NCI-H1092 treated with DMSO at 0.1 percent for 48 hours (cell line): ENCODE results near the gene ISCA2.
"Not testable (repeated sequence)": the region's sequence is repeated elsewhere in the genome, so short reads cannot be mapped to it uniquely, and the experiment has no call there.

ENCODE experiments used
- DNase-seq: peaks from one replicate; lab custom pipeline; 2025; lab: John Stamatoyannopoulos, UW

Gene ISCA2

DNA sequence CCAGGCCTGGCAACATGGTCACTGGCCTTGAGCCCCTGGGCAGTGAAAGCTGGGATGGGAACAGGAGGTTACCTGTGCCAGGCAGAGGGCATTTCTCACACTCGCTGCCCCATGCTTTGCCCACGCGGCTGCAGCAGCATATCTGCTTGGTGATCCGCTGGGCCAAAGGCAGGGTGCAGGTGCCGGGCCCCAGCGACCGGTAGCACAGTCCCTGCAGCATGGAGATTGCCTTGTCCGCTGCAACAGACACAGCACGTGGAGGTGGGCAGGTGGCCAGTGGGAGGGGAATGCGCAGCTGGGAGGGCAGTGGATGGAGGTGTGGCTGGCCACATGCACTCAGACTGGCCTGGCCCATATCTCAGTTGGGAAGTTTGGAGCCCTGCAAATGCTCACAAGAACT lies 35.3 kb downstream of the ISCA2 start:
- no peak for DNase-seq

GRCh38 chr14:74531006-74531405 lies 37.4 kb downstream of the ISCA2 start:
- no peak for DNase-seq

DNA sequence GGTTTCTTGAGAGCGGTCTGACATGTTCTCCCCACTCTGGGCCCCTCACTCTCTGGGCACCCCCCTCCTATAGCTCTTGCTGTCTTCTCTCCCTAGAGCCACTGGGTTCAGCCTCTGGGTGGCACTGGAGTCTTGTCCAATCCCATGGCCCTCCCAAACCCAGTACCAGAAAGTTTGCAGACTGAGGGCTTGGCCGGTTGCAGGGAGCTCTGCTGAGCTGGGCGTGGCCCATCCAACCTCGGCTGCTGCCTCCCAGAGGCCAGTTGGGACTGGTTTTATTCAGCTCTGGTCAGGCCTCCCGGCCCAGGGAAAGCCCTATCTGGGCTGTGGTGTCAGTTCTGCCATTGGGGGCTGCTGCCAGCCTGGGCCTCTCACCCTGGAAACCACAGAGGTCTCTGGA lies 37.9 kb downstream of the ISCA2 start:
- no peak for DNase-seq

GRCh38 chr14:74532246-74532645 lies 38.7 kb downstream of the ISCA2 start:
- DNase-seq, result no peak

- no peak for DNase-seq
These were observed 40.0 kb downstream of the ISCA2 start for GRCh38 chr14:74533576-74533975.

DNA sequence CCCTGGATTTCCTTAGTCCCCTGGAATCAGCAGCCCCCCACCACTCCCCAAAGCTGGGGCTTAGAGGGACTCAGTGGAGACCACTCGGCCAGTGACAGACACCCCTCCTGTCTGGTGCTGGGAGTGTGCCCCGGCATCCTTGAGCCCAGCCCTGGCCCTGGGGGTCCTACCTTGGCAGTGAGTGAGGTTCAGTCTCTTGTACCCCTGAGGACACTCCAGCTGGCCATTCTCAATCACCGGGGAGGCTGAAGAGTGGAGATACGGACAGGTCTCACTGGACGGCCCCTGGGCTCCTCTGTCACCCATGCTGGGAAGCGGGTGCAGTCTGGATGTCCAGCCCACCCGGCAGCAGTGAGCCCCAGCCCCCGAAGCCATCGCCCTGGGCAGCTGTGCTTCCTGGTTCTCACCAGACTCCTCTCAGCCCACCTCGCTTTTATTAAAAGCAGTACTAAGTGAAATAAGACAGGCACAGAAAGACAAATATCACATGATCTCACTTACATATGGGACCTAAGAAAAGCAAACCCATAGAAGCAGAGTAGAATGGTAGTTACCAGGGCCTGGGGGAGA lies 42.3 kb downstream of the ISCA2 start:
- DNase-seq, result no peak

DNA sequence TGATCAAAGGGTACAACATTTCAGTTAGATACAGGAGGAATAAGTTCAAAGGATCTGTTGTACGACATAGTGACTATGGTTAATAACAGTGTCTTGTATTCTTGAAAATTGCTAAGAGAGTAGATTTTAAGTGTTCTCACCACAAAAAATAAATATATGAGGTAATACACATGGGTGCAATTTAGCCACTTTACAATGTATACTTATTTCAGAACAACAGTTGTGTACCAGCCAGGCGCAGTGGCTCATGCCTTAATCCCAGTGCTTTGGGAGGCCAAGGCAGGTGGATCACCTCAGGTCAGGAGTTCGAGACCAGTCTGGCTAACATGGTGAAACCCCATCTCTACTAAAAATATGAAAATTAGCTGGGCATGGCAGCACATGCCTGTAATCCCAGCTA lies 42.8 kb downstream of the ISCA2 start:
- DNase-seq, result not testable (repeated sequence)

- DNase-seq, result no peak
These were observed 45.1 kb downstream of the ISCA2 start for GRCh38 chr14:74538411-74539391.

DNA sequence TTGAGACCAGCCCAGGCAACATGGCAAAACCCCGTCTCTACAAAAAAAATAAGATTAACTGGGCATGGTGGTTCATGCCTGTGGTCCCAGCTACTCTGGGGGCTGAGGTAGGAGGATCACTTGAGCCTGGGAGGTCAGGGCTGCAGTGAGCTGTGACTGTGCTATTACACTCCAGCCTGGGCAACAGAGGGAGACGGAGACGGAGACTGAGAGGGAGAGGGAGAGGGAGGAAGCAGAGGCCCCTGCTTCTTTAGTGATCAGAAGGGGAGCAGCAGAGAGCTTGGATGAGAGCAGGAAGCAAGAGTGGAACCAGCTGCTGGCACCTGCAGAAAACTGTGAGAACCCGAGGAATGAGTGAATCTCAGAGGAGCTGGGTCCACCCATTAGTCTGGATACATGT lies 45.9 kb downstream of the ISCA2 start:
- no peak for DNase-seq

- DNase-seq, result no peak
These were observed 47.7 kb downstream of the ISCA2 start for GRCh38 chr14:74541225-74541624.

GRCh38 chr14:74542056-74542685 lies 48.6 kb downstream of the ISCA2 start:
- DNase-seq, result no peak

DNA sequence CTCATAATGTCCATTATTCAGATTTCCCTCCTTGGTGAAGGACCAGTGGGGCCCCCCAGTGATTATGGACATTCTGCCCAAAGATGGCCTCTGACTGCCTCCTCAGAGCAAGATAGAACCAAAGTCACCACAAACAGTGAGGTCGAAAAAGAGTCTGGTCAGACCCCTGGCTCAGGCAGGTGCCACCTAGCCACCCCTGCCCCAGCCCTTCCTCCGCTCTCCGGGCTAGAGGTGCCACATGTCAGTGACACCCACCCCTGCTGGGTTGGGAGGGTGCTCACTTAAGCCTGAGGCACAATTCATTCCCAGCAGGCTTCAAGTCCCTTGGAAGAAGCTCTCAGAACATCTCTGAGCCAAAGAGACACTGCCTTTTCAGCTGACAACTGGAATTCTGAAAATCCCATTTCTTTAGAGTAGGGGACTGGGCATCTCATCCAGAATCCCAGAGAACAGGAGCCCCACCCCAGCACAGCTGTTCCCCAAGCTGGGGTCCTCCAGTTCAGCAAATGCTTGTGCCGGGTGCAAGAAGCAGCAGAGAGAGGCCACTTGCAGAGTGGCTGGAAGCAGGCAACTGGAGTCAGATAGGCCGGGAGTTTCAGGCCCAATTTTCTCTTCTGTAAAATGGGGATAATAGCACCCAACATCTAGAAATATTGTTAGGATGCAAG lies 50.3 kb downstream of the ISCA2 start:
- DNase-seq, result no peak

DNA sequence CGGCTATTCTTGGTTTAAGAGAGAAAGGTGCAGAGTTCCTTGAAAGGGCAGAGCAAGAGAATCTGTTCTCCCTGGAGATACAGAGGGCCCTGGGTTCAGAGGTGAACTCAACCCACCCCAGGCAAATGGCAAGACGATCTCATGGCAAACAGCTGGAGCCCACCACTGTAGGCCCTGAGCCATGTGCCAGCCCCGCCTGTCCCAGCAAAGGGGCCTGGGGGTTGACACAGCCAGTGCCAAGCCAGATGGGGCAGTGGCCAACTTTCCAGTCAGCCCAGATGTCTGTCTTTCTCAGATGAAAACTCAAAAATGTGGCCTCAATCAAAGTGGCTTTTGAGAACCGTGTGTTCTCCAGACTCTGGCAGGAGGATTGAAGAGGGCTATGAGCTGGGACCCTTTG lies 51.8 kb downstream of the ISCA2 start:
- no peak for DNase-seq

GRCh38 chr14:74546416-74546815 lies 52.9 kb downstream of the ISCA2 start:
- no peak for DNase-seq
